ENCODE measurements around the gene CYP3A7.
"Not testable (repeated sequence)": the region's sequence is repeated elsewhere in the genome, so short reads cannot be mapped to it uniquely, and the experiment has no call there.

Gene CYP3A7

GRCh38 chr7:99709838-99710578 is 25.0 kb downstream of the CYP3A7 start:
- in situ Hi-C loops (cut with MboI; ENCODE audit: low sequenced_read_pairs) = no loop called here

- in situ Hi-C loops (cut with MboI; ENCODE audit: low sequenced_read_pairs) = no loop called here
These were observed 25.7 kb downstream of the CYP3A7 start for GRCh38 chr7:99709260-99709659.

GRCh38 chr7:99707096-99707495 is 27.9 kb downstream of the CYP3A7 start:
- in situ Hi-C loops (cut with MboI; ENCODE audit: low sequenced_read_pairs) = no loop called here

DNA sequence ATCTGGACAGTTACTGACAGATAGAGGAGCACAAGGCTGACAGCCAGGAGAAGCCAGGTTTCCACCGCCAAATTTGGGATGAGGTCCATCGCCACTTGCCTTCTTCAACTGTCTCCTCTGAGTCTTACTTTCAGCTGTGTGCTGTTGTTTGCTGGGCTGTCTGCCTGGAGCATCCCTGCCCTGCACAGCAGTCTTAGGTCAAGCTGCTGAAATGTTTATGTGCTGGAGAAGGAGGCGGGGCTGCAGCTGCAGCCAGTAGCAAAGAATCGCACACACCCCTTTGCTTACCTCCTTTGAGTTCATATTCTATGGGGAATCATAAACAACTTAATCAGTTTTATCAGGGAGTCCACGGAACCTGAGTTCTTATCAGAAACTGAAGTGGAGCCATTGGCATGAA is 35.0 kb downstream of the CYP3A7 start:
- in situ Hi-C loops (cut with MboI; ENCODE audit: low sequenced_read_pairs) = no loop called here

- in situ Hi-C loops (cut with MboI; ENCODE audit: low sequenced_read_pairs) = not testable (repeated sequence)
These were observed 35.9 kb downstream of the CYP3A7 start for GRCh38 chr7:99698867-99699730.

DNA sequence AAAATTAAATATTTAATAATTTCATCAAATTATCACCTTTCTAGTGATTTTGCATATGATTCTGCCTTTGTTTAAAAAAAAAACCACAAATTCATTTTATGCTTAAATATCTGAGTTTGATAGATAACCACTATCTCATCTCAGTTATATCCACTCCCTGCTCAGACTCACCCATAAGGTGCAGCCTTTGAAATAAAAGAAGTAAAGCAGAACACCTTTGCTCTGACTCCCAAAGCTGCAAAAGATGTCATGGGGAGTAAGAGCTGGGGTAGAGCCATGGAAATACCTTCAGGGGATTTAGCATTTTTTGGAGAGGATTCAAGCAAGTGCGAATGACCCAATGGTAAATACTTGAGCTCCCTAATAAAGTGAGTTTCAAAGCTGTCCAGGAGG is 40.1 kb downstream of the CYP3A7 start:
- in situ Hi-C loops (cut with MboI; ENCODE audit: low sequenced_read_pairs) = no loop called here

DNA sequence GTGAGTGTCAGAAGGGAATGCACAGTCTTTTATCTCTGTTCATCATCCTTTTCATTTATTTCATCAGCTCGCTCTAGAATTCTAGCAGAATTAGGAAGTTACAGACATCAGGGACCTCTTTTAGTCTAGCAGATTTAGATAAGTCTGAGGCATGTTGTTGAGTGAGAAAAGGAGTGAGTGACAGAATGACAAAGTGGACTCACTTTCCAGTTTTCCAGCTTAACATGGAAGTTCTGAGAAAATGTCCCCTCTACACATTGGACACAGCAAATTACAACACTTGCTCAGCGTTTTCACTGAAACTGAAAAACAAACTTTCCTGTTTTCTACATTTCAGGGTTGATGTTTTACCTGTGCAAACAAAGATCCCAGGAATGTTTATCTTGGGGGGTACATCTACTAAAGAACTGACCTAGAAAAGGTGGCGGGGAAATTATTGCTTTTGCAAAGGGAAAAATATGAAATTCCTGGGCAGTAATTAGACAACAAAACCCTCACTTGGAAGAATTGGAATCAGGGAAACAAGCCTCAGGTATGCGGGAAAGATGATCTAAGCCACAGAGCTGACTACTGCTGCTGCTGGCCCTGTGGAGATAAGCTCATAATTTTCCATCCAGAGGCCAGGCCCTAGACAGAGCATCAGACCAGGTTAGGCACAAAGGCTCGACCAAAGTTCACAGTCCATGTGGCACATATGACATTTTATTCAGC is 40.6 kb downstream of the CYP3A7 start:
- in situ Hi-C loops (cut with MboI; ENCODE audit: low sequenced_read_pairs) = no loop called here

DNA sequence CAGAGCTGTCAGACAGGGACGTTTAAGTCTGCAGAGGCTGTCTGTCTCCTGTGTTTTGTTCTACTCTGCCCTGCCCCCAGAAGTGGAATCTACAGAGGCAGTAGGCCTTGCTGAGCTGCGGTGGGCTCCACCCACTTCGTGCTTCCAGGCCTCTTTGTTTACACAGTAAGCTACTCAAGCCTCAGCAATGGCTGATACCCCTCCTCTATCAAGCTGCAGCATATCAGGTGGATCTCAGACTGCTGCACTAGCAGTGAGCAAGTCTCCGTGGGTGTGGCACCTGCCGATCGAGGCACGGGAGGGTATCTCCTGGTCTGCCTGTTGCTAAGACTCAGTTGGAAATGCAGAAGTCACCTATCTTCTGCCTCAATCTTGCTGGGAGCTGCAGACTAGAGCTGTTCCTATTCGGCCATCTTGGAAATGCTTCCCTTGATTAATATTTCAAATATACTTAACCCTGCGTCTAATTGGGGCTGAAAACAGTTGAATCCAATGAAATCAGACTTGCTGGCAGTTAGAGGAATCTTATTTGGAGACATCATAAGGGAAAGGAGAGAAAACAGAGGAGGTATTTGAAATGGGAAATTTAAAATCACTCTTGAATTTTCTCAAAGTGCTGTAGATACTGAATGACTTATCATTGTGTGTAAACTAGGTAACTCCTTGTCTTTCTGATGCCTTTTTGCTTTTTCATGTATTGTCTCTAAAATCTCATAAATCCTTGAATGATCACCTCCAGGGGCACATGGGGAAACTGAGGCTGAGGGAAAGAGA is 41.4 kb downstream of the CYP3A7 start:
- in situ Hi-C loops (cut with MboI; ENCODE audit: low sequenced_read_pairs) = no loop called here

GRCh38 chr7:99693100-99693426 is 41.9 kb downstream of the CYP3A7 start:
- in situ Hi-C loops (cut with MboI; ENCODE audit: low sequenced_read_pairs) = no loop called here

GRCh38 chr7:99692563-99692962 is 42.4 kb downstream of the CYP3A7 start:
- in situ Hi-C loops (cut with MboI; ENCODE audit: low sequenced_read_pairs) = not testable (repeated sequence)

GRCh38 chr7:99691658-99692057 is 43.3 kb downstream of the CYP3A7 start:
- in situ Hi-C loops (cut with MboI; ENCODE audit: low sequenced_read_pairs) = not testable (repeated sequence)

GRCh38 chr7:99690918-99691317 is 44.1 kb downstream of the CYP3A7 start:
- in situ Hi-C loops (cut with MboI; ENCODE audit: low sequenced_read_pairs) = not testable (repeated sequence)

GRCh38 chr7:99685871-99686608 is 49.0 kb downstream of the CYP3A7 start:
- in situ Hi-C loops (cut with MboI; ENCODE audit: low sequenced_read_pairs) = not testable (repeated sequence)

- in situ Hi-C loops (cut with MboI; ENCODE audit: low sequenced_read_pairs) = no loop called here
These were observed 49.8 kb downstream of the CYP3A7 start for GRCh38 chr7:99685129-99685758.

DNA sequence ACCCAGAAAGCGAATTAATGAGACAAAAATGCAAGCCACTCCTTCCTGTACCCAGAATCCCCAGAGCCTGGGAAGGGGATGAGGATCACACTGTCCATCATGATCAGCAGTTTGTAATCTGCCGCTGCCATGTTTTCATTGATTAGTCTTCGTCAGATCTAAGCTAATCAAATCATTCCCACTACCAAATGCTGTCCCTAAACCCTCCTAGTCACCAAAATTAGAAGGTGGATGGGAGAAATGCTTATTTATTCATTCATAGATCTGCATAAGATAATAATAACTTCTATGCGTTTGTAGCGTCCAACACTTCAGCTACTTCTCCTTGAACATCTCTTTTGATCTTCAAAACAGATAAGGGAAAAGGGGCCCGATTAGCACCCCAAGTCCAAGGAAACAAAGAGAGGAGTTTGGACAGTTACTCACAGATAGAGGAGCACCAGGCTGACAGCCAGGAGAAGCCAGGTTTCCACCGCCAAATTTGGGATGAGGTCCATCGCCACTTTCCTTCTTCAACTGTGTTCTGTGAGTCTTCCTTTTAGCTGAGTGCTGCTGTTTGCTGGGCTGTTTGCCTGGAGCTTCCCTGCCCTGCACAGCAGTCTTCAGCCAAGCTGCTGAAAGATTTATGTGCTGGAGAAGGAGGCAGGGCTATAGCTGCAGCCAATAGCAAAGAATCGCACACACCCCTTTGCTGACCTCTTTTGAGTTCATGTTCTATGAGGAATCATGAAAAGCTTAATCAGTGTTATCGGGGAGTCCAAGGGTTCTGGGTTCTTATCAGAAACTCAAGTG is 55.4 kb downstream of the CYP3A7 start, which contains the start of gene CYP3A5:
Gene CYP3A5, minus strand, starts transcription at position 597 of the 792 bp plus-strand sequence. Its CDS starts 100 bp downstream, at position 497.
- in situ Hi-C loops (cut with MboI; ENCODE audit: low sequenced_read_pairs) = no loop called here

GRCh38 chr7:99679032-99679399 is 56.0 kb downstream of the CYP3A7 start:
- in situ Hi-C loops (cut with MboI; ENCODE audit: low sequenced_read_pairs) = no loop called here

- in situ Hi-C loops (cut with MboI; ENCODE audit: low sequenced_read_pairs) = no loop called here
These were observed 57.3 kb downstream of the CYP3A7 start for GRCh38 chr7:99677648-99678045.

GRCh38 chr7:99677013-99677647 is 57.9 kb downstream of the CYP3A7 start:
- in situ Hi-C loops (cut with MboI; ENCODE audit: low sequenced_read_pairs) = no loop called here

All from HL-60/S4 (cell line).